ENCODE measurements around the gene IGF2BP1.
"Not testable (repeated sequence)": the region's sequence is repeated elsewhere in the genome, so short reads cannot be mapped to it uniquely, and the experiment has no call there.

IGF2BP1 gene

GRCh38 chr17:48995974-48996721 is 1.0 kb upstream of the IGF2BP1 start:
- DNase-seq (ENCODE audit: low spot score) = peak; percentile 72

DNA sequence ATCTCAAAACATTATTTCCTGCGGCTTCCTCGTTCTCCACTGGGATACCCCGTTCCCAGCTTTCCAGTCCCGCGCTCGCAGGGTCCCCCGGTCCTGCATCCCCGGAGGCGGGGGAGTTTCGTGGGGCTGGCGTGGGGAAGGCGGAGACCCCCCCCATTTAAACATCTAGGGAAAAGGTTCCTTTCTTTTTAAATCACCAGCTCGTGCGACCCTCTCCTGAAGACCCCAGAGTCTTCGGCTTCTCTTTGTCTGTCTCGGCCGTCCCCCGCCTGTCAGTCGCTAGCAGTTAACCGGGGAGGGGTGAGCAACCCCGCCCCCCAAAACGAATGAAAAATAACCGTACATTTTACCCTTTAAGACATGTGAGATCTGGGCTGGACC is 473 bp upstream of the IGF2BP1 start:
- DNase-seq (ENCODE audit: low spot score) = no peak

GRCh38 chr17:48997827-48998586 is 822 bp downstream of the IGF2BP1 start:
- DNase-seq (ENCODE audit: low spot score) = peak; percentile 48

DNA sequence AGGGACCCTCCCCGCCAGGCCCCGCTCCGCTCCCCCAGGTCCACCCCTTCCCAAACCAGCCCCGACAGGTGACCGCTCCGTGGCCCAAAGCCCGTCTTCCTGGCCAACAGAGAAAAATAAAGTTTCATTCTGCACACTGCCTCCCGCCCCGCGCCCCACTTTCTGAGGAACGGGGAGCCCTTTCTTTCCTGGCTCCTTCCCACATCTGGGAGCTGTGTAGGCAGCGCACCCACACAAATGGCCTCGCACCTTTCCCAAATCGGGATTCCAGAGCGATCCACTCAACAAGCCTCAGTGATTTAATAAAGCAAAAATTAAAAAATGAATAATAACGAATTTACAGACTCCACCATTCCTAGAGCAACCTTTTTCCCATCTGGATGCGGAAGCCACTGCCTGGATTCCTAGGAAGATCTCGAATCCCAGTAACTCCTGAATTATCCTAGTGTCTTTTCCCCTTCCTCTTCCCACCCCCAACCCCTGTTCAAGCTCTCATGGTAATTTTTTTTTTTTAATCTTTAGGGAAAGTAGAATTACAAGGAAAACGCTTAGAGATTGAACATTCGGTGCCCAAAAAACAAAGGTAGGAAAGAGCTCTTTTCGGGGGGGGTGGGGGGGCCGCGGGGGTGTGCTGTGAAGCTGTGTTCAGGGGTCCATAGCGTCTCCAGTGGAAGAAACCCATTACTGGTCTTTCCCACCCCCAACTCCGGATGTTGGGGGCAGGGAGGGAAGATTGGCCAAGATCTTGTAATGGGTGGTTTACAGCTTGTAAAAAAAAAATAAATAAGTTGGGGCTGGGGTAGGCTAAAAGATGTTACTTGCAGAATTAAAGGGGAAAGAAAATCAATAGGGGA is 1.6 kb downstream of the IGF2BP1 start:
- DNase-seq (ENCODE audit: low spot score) = peak; percentile 49

- peak; percentile 36 for DNase-seq (ENCODE audit: low spot score)
Observed at GRCh38 chr17:49000943-49001342, 3.8 kb downstream of the IGF2BP1 start.

GRCh38 chr17:49001671-49002070 is 4.5 kb downstream of the IGF2BP1 start:
- DNase-seq (ENCODE audit: low spot score) = no peak

DNA sequence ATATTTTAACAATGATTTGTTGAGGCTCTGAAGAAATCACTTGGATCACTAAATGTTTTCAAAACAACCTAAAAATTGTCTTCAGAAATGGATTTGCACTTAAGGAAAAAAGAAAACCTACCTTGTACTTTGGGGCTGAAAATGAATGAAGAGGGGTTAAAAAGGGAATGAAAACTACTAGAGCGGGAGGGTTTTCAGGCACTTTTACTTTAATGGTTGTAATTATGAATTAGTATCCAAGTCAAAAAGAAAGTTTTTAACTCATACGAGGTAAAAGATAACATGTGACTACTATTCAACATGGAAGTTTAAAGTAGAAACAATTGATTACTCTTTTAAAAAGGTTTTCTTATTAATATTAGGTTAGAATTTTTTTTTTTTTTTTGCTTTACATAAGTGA is 5.1 kb downstream of the IGF2BP1 start:
- DNase-seq (ENCODE audit: low spot score) = no peak

DNA sequence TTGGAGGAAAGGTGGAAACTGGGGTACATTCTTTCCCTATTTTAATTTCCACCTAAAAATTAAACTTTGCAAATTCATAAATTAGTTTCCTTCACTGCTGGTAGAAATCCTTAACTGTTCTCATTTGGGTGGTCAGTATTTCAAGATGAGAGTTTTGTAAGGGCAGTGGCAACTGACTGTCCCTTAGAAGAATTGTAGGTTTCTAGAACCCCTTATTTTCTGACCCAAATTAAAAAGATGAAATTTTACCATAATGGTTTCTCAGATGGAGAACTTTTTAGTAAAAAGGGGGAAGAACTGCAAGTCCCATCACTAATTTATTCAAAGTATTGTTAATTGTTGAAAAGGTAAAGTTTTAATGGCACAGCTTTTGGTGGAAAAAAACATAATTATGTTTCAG is 5.6 kb downstream of the IGF2BP1 start:
- DNase-seq (ENCODE audit: low spot score) = no peak

DNA sequence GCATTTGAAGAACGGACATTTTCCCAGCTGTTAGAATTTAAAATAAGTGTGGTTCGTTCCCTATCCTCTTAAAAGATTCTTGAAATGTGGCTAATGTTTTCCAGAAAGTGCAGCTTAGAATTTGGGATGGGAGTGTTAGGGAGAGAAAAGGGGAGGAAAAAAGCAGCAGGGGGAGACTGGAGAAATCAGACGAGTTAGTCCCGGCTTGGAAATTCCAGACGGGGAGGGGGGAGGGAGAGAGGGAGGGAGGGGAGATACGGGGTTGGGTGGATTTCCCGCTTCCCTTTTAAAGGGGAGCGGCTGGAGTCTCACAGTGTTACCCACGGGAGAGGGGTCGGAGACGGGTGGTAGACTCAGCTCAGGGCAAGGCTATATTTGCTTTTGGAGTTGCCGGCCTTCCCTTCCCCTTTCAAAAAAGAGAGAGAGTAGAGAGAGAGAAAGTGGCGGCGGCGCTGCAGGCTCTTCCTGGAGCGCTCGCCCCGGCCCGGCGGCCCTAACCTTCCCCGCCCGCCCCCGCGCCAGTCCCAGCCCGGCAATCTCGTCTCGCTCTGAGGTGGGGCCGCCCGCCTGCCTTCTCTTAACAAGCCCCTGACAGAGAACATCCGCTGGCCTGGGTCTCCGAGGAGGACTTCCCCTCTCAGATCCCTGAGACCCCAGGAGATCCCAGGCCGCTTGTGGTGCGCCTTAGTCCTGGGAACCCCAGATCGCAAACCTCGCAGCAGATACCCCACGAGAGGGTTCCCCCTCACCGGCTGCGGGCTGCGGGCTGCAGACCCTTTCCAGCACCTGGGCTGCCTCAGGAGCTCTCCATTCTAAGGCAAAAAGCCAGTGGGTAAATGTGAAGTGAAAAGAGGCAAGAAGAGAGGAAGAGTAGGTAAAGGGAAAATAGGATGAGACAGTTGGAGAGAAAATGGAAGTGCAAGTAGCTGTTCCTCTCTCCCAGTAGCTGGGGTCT is 6.6 kb downstream of the IGF2BP1 start:
- DNase-seq (ENCODE audit: low spot score) = no peak

- no peak for DNase-seq (ENCODE audit: low spot score)
Observed at GRCh38 chr17:49005140-49005539, 8.0 kb downstream of the IGF2BP1 start.

DNA sequence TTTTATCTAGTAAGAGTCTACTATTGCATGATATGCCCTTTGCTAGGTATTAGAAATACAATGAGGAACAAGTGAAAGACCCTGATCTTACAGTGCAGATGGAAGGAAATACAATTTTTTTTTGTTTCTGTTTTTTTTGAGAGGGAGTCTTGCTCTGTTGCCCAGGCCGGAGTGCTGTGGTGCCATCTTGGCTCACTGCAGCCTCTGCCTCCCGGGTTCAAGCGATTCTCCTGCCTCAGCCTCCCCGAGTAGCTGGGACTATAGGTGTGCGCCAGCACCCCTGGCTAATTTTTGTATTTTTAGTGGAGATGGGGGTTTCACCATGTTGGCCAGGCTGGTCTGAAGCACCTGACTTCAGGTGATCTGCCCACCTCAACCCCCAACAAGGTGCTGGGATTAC is 11.7 kb downstream of the IGF2BP1 start:
- DNase-seq (ENCODE audit: low spot score) = not testable (repeated sequence)

GRCh38 chr17:49012769-49013255 is 15.6 kb downstream of the IGF2BP1 start:
- DNase-seq (ENCODE audit: low spot score) = no peak

- DNase-seq (ENCODE audit: low spot score) = no peak
Observed at GRCh38 chr17:49013311-49014213, 16.4 kb downstream of the IGF2BP1 start.

DNA sequence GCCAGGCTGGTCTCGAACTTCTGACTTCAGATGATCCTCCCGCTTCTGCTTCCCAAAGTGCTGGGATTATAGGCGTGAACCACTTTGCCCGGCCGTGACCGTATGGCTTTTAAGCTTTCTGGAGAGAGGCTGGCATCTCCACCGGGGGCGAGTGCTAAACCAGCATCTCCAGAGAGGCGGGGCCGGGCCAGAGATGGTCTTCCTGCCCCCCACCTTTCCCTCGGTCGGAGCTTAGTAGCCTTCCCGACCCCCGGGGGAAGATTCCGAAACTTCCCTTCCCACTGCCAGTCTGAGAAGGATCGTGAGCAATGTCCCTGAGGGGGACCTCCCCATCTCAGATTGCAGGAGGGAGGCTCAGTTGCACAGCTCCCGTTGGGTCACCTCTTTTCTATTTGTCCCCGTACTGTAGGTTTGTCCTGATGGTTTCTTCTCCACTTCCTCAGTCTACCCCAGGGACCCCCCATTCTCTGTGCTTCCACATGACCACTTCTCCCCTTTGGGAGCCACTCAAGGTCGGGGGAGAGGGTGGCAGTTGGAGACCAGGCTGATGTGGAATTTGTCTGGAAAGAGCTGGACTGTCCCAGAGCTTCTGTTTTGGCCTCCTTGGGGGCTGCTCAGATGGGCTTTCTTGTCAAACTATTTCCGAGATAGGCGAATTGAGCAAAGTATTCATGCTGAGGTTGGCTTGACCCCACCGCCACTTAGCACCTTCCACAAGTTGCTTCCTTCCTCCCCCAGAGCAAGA is 18.2 kb downstream of the IGF2BP1 start:
- no peak for DNase-seq (ENCODE audit: low spot score)

DNA sequence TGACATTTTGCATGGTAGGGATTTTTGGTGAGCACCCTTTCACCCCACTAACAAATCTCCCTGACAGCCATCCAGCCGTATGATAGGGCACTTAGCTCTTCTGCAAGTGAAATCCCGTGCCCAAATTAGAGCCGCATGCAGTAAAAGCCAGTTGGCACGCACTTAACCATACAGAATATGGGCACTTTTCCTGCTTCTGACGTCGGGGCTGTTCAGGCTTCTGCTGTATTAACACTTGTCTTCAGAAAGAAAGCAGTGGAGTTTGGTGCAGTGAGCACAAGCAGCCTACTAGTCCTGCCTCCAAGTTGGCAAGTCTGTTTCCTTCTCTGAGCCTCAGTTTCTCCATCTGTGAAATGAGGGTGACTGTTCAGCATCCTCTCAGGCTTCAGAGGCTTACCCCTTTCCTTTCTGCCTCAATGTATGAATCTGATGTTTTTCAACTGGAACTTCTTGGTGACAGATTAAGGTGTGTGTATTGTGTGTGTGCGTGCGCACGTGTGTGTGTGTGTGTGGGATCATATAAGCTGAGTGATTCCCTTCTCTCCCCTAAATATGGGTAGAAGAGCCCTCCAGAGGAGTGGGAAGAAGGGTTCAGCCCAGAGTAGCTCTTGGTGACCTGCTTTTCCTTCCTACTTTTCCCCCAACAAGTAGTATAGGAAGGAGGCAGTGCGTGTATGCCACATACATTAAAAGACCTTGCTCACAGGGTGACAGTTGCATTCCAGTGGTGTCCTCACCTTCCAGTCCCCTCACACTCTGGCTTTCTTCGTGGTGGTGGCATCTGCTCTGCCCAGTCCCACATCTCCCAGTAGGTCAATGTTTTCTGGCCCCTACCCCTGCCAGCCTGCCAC is 19.0 kb downstream of the IGF2BP1 start:
- no peak for DNase-seq (ENCODE audit: low spot score)

GRCh38 chr17:49016775-49017463 is 19.7 kb downstream of the IGF2BP1 start:
- DNase-seq (ENCODE audit: low spot score) = no peak

DNA sequence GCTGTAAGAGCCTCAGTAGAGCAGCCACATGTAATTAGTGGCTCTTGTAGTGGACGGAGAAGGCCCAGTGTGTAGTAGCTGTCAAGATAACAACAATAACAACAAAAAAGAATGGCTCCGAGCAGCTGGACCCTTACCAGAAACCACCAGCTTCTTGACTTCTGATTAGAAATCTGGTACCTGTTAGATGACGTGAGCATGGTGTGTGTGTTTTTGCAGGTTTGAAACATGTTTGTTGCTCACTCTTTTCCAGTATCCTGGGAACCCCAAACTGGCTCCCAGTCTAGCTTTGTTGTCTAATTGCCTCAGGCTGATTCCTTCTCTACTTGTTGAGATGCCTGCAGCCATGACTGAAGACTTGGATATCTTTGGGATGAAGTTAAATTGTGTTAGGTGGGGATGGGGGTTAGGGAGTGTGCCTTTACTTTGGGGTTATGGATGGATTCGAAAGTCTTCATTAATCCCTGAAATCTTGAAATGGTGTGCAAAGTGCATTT is 21.0 kb downstream of the IGF2BP1 start:
- DNase-seq (ENCODE audit: low spot score) = no peak

DNA sequence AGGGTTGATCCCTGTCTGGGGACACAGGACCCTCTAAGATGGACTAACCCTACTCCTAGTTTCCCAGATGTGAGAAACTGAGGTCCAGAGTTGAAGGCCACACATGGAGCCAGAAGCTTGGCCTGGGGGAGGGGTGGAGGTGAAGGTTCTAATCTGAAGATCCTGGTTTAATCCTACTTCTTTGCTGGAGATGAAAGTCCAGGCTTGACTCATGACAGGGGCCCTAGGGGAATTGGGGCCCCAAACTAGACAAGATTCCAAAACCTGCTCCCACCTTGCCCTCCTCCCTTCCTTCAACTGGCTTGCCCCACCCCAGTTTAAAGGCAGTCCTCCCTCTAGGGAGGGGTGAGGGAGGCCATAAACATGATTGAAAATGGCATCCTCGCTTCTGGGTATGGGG is 21.6 kb downstream of the IGF2BP1 start:
- DNase-seq (ENCODE audit: low spot score) = no peak
